Adrenal gland (tissue), 12 donors: ENCODE measurements around the gene CUL9. TPM values are rescaled to one million over a fixed set of nuclear protein-coding genes. Genes with fewer than 3 reads are reported as not detected.

Experiments used
- DNase-seq, 7 donors: peaks; one replicate each; pipeline ENCODE4 v3.0.0-alpha.2; 2019 to 2020
- H3K27ac ChIP-seq, 5 donors: fragments of 200-600 bp; sonication (generic) in 4 of 5; 1 replicate in 3 of 5; 2 replicates in 2 of 5; pipeline versions ENCODE4 v1.5.1 to v1.8.0; 2016 to 2020; ENCODE audit warnings: mild to moderate bottlenecking in 1 of 5
- H3K27me3 ChIP-seq: fragments of 200-600 bp; 2 replicates; pipeline ENCODE4 v1.8.0; 2021
- H3K36me3 ChIP-seq, 2 donors: fragments of 200-600 bp; replicated peaks in 1 of 2; 1 replicate in 1 of 2; 2 replicates in 1 of 2; pipeline versions ENCODE4 v1.5.1 to v1.8.0; 2018 to 2022
- H3K4me1 ChIP-seq, 2 donors: fragments of 200-600 bp; replicated peaks in 1 of 2; 1 replicate in 1 of 2; 2 replicates in 1 of 2; pipeline versions ENCODE4 v1.5.1 to v1.8.0; 2018 to 2021
- H3K4me3 ChIP-seq, 4 donors: fragments of 200-600 bp; sonication (generic) in 3 of 4; one replicate each; pipeline ENCODE4 v1.5.1; 2016 to 2018
- H3K9me3 ChIP-seq, 3 donors: fragments of 200-600 bp; sonication (generic) in 1 of 3; replicated peaks in 1 of 3; 1 replicate in 2 of 3; 2 replicates in 1 of 3; pipeline versions ENCODE4 v1.5.1 to v1.8.0; 2016 to 2021
- POLR2A ChIP-seq, 2 donors: fragments of 450-650 bp; IDR thresholded peaks; one replicate each; pipeline ENCODE4 v1.6.1; 2017; ENCODE audit warnings: antibody characterized with exemption in 2 of 2, mild to moderate bottlenecking in 2 of 2, moderate library complexity in 1 of 2
- WGBS, 4 donors: extraction: QIAGEN DNeasy Blood & Tissue Kit in 2 of 4; methylation state at CpG; one replicate each; pipeline versions ENCODE4 v1.1.5 to v1.1.7; 2013 to 2017; 5-methylcytosine and 5-hydroxymethylcytosine counted together
- intact Hi-C, 2 donors: fragments of 100-400 bp; cut with DNase I; formaldehyde crosslinking; loops; one replicate each; pipeline versions ENCODE4 v1.14.1 to v1.15.0; 2022 to 2023
- polyA plus RNA-seq, 3 donors: library from polyadenylated mRNA; stranded (reverse); fragments of 200-250 nt in 2 of 3; fragments of 350-450 nt in 1 of 3; fragmentation: Illumina TruSeq in 1 of 3; extraction: RNeasy Lipid Tissue Mini Kit (QIAGEN cat#74804) in 1 of 3; gene quantifications; one replicate each; pipeline ENCODE4 v1.2.3, GENCODE V29; 2013 to 2014
- total RNA-seq, 9 donors: library from RNA; depleted of rRNA in 4 of 9; stranded (reverse); fragments of >200 nt in 4 of 9; fragments of 120-200 nt in 1 of 9; fragmentation: NEBNext Ultra II Directional in 1 of 9; extraction: Animal tissue kit (Norgen Biotek cat#: 25700) in 1 of 9; gene quantifications; one replicate each; pipeline versions ENCODE4 v1.1.0 to v1.2.4, GENCODE V29; 2013 to 2023
- TF ChIP-seq, protein P1 (sequence below), 6 experiments: fragments of 450-650 bp in 4 of 6; fragments of 200-600 bp in 2 of 6; sonication (generic) in 1 of 6; IDR thresholded peaks; 1 replicate in 5 of 6; 2 replicates in 1 of 6; pipeline versions ENCODE4 v1.5.1 to v1.8.0; 2016 to 2021; ENCODE audit warnings: antibody characterized with exemption in 6 of 6, mild to moderate bottlenecking in 2 of 6, moderate library complexity in 1 of 6
- donor health status: healthy with polysubstance abuse.
- donor health status: Bipolar disorder and iron deficiency.
- donor health status: DM: yes; HTN: yes; CAD: no.
- donor health status: DM: no; HTN: no; CAD: no.
- donor health status: DM: no; HTN: no; CAD: no.
- donor health status: DM: yes; HTN: yes; CAD: no.

Gene CUL9
- total and polyA plus RNA-seq, 12 donors = 13.3 to 195 (median 33.8) TPM

DNA sequence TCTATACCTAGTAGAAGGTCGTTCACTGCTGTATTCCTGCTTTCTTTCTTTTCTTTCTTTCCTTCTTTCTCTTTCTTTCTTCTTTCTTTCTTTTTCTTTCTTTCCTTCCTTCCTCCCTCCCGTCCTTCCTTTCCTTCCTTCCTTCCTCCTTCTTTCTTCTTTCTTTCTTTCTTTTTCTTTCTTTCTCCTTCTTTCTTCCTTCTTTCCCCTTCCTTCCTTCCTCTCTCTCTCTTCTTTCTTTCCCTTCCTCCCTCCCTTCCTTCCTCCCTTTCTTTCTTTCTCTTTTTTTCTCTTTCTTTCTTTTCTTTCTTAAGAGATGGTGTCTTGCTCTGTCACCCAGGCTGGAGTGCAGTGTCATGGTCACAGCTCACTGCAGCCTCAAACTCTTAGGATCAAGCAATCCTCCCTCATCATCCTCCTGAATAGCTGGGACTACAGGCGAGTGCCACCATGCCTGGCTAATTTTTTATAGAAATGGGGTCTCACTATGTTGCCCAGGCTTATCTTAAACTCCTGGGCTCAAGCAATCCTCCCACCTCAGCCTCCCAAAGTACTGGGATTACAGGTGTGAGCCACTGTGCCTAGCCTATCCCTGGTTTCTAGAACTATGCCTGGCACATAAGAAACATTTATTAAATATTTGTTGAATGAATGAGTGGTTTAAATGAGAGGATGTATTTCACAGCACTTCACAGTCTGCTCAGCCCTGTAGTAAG is 49.9 kb downstream of the CUL9 start:
- WGBS, 4 donors = 54 to 67% (median 61%) methylated on average over 3 of the region's 3 CpGs

GRCh38 chr6:43235841-43236240 is 53.8 kb downstream of the CUL9 start:
- DNase-seq = no peak
- Histone ChIP-seq H3K27me3 (no peaks in the 10 kb centered on the region), H3K4me3 (no peak overlapping the region), H3K36me3 (no peaks in the 10 kb centered on the region), H3K9me3 (no peaks in the 10 kb centered on the region), H3K4me1 (no peaks in the 10 kb centered on the region), H3K27ac (no peak overlapping the region)
- intact Hi-C loops = no loop called here
- TF ChIP-seq, protein P1, sequence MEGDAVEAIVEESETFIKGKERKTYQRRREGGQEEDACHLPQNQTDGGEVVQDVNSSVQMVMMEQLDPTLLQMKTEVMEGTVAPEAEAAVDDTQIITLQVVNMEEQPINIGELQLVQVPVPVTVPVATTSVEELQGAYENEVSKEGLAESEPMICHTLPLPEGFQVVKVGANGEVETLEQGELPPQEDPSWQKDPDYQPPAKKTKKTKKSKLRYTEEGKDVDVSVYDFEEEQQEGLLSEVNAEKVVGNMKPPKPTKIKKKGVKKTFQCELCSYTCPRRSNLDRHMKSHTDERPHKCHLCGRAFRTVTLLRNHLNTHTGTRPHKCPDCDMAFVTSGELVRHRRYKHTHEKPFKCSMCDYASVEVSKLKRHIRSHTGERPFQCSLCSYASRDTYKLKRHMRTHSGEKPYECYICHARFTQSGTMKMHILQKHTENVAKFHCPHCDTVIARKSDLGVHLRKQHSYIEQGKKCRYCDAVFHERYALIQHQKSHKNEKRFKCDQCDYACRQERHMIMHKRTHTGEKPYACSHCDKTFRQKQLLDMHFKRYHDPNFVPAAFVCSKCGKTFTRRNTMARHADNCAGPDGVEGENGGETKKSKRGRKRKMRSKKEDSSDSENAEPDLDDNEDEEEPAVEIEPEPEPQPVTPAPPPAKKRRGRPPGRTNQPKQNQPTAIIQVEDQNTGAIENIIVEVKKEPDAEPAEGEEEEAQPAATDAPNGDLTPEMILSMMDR (IDR thresholded peaks at IDR 0.05) = no peak
- TF ChIP-seq POLR2A (IDR thresholded peaks at IDR 0.05) = no peak
- WGBS, 4 donors = 85 to 97% (median 90%) methylated on average over 2 of the region's 2 CpGs

More for the DNA sequence above, 49.9 kb downstream of the CUL9 start:
- DNase-seq = no peak
- H3K27me3 ChIP-seq = no peaks in the 10 kb centered on the region
- no peak overlapping the region for H3K4me3 ChIP-seq
- intact Hi-C loops = no loop called here
- H3K27ac ChIP-seq = no peak overlapping the region
- H3K4me1 ChIP-seq = peaks cover 0 to 8% of the 10 kb centered on the region in 2 donors
- TF ChIP-seq POLR2A (IDR thresholded peaks at IDR 0.05) = no peak
- TF ChIP-seq, protein P1 (IDR thresholded peaks at IDR 0.05) = no peak
- H3K36me3 ChIP-seq = no peaks in the 10 kb centered on the region
- no peaks in the 10 kb centered on the region for H3K9me3 ChIP-seq

GRCh38 chr6:43239054-43239453 is 57.1 kb downstream of the CUL9 start:
- no peaks in the 10 kb centered on the region for H3K36me3 ChIP-seq
- no peaks in the 10 kb centered on the region for H3K9me3 ChIP-seq
- no peak overlapping the region for H3K4me3 ChIP-seq
- TF ChIP-seq, protein P1 (IDR thresholded peaks at IDR 0.05) = no peak
- TF ChIP-seq POLR2A (IDR thresholded peaks at IDR 0.05) = no peak
- intact Hi-C loops = no loop called here
- WGBS, 4 donors = 71 to 78% (median 78%) methylated on average over 2 of the region's 2 CpGs
- no peaks in the 10 kb centered on the region for H3K4me1 ChIP-seq
- peaks cover 24% of the 10 kb centered on the region for H3K27me3 ChIP-seq
- no peak overlapping the region for H3K27ac ChIP-seq
- DNase-seq = no peak

DNA sequence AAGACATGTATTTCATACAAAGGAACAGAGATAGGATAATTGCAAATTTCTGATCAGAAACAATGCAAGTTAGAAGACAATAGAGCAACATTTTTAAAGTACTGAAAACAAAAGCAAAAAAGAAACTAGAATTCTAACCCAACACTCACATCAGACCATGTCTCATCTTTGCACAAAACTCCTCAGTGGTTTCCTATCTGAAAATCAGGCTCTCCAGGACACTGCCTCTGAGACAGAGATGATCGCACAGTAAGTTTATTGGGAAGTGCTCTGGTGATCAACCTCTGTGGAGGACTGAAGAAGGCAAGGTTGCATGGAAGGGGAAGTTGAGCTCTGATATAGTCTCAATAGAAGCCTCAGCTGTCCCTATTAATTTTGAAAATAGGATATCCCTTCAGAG is 59.0 kb downstream of the CUL9 start:
- no peak overlapping the region for H3K27ac ChIP-seq
- H3K4me3 ChIP-seq = no peak overlapping the region
- H3K27me3 ChIP-seq = peaks cover 24% of the 10 kb centered on the region
- H3K4me1 ChIP-seq = no peaks in the 10 kb centered on the region
- H3K36me3 ChIP-seq = no peaks in the 10 kb centered on the region
- no peaks in the 10 kb centered on the region for H3K9me3 ChIP-seq
- intact Hi-C loops = no loop called here
- WGBS, 4 donors = 85 to 93% (median 89%) methylated on average over 1 of the region's 1 CpG
- DNase-seq = no peak
- TF ChIP-seq POLR2A (IDR thresholded peaks at IDR 0.05) = no peak
- TF ChIP-seq, protein P1 (IDR thresholded peaks at IDR 0.05) = no peak
